ENCODE measurements around the gene GALNT18. TPM values are rescaled to one million over a fixed set of nuclear protein-coding genes. Genes with fewer than 3 reads are reported as not detected.

Gene GALNT18
- total and polyA plus RNA-seq, 2 donors (not counting 3 experiments of a cell fraction or from before 2014, with no cell fraction given): 0.17 to 0.18 TPM

DNA sequence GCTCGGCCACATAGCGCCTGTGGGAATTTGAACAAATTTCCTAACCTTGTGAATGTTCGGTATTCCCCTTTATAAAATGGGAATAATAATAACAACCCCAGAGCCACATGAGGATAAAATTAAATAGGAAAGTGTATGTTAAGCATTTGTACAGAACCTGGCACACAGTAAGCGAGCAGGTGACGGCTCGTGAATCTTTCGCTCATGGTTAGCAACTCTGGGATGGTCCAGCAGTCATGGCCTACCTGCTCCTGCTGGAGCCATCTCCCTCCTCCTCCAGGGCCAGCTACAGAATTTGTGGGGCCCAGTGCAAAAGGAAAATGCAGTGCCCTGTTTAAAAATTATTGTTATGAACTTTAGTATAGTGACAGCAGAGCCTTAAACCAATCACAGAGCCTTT lies 180.3 kb downstream of the GALNT18 start:
- no peaks in the 10 kb centered on the region for H3K9me1 ChIP-seq (replicated peaks; ENCODE audit: control insufficient read depth, extremely low read depth, insufficient read depth, low read length)
- BruUV-seq (replicated peaks): no TSS peak
- H3K36me3 ChIP-seq (ENCODE audit: control insufficient read depth in 2 of 2, extremely low read depth in 1 of 2, insufficient read depth in 2 of 2, low read length in 2 of 2): no peaks in the 10 kb centered on the region
- TF ChIP-seq, protein P1, sequence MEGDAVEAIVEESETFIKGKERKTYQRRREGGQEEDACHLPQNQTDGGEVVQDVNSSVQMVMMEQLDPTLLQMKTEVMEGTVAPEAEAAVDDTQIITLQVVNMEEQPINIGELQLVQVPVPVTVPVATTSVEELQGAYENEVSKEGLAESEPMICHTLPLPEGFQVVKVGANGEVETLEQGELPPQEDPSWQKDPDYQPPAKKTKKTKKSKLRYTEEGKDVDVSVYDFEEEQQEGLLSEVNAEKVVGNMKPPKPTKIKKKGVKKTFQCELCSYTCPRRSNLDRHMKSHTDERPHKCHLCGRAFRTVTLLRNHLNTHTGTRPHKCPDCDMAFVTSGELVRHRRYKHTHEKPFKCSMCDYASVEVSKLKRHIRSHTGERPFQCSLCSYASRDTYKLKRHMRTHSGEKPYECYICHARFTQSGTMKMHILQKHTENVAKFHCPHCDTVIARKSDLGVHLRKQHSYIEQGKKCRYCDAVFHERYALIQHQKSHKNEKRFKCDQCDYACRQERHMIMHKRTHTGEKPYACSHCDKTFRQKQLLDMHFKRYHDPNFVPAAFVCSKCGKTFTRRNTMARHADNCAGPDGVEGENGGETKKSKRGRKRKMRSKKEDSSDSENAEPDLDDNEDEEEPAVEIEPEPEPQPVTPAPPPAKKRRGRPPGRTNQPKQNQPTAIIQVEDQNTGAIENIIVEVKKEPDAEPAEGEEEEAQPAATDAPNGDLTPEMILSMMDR (IDR thresholded peaks at IDR 0.05; ENCODE audit: extremely low read depth in 1 of 2, insufficient read depth in 1 of 2, low read depth in 1 of 2, low read length in 2 of 2): no peak
- TF ChIP-seq POLR2AphosphoS5 (IDR thresholded peaks at IDR 0.05; ENCODE audit: insufficient read depth, low read depth, low read length) (no peak), GATA2 (IDR thresholded peaks at IDR 0.05; ENCODE audit: insufficient read depth, insufficient read length, low read depth, low read length) (no peak), JUN (IDR thresholded peaks at IDR 0.05; ENCODE audit: borderline replicate concordance, insufficient read depth, insufficient read length, low read depth) (no peak), POLR2A (IDR thresholded peaks at IDR 0.05; ENCODE audit: low read depth, low read length) (no peak), EZH2 (IDR thresholded peaks at IDR 0.05; ENCODE audit: borderline replicate concordance, low read depth, low read length, severe bottlenecking) (no peak), FOS (IDR thresholded peaks at IDR 0.05; ENCODE audit: borderline replicate concordance, insufficient read depth, low read length) (no peak), MYC (IDR thresholded peaks at IDR 0.05; ENCODE audit: low read depth, low read length) (no peak)
- TF ChIP-seq, protein P2, sequence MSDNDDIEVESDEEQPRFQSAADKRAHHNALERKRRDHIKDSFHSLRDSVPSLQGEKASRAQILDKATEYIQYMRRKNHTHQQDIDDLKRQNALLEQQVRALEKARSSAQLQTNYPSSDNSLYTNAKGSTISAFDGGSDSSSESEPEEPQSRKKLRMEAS (IDR thresholded peaks at IDR 0.05; ENCODE audit: insufficient read depth, insufficient read length): no peak
- dilution Hi-C loops (cut with MboI; ENCODE audit: extremely low pct_ligation_motif_present, low sequenced_read_pairs): no loop called here
- no peak overlapping the region for H3K27ac ChIP-seq (ENCODE audit: insufficient read depth, low read depth, low read length)
- intact Hi-C loops (cut with micrococcal nuclease): no loop called here
- no peaks in the 10 kb centered on the region for H3K9me3 ChIP-seq (replicated peaks; ENCODE audit: control insufficient read depth, insufficient read depth, low read length)
- no peak for DNase-seq (ENCODE audit: low read depth, low spot score)
- no peaks in the 10 kb centered on the region for H3K27me3 ChIP-seq (ENCODE audit: control insufficient read depth in 2 of 2, insufficient read depth in 2 of 2, low read length in 2 of 2)
- no peak overlapping the region for H3K4me3 ChIP-seq (replicated peaks in 1 of 3; ENCODE audit: insufficient read depth in 1 of 3, low read depth in 1 of 3, low read length in 3 of 3)
- no peaks in the 10 kb centered on the region for H3K79me2 ChIP-seq (ENCODE audit: control insufficient read depth, insufficient read depth, low read length)
- no peak for FAIRE-seq
- no peak overlapping the region for H3K9ac ChIP-seq (replicated peaks; ENCODE audit: extremely low read depth, insufficient read depth, low read length)
- no peaks in the 10 kb centered on the region for H3K4me1 ChIP-seq (ENCODE audit: control insufficient read depth, extremely low read depth, insufficient read depth, low read length)
- ChIA-PET POLR2A (no interaction called here), CTCF (no interaction called here)
- H4K20me1 ChIP-seq (replicated peaks; ENCODE audit: control insufficient read depth, extremely low read depth, insufficient read depth, low read length): no peaks in the 10 kb centered on the region
- no peak overlapping the region for H3K4me2 ChIP-seq (ENCODE audit: insufficient read depth, low read length)
- no peak overlapping the region for H2AFZ ChIP-seq (ENCODE audit: low read depth, low read length)

All from endothelial cell of umbilical vein (primary cell).